OCI-M2 (cell line): ENCODE results near the gene YPEL3.
"Not testable (repeated sequence)": the region's sequence is repeated elsewhere in the genome, so short reads cannot be mapped to it uniquely, and the experiment has no call there.

Experiments
- DNase-seq: peaks from one replicate; lab custom pipeline; 2025; ENCODE audit not compliant: unreplicated experiment; lab: John Stamatoyannopoulos, UW

YPEL3 gene

DNA sequence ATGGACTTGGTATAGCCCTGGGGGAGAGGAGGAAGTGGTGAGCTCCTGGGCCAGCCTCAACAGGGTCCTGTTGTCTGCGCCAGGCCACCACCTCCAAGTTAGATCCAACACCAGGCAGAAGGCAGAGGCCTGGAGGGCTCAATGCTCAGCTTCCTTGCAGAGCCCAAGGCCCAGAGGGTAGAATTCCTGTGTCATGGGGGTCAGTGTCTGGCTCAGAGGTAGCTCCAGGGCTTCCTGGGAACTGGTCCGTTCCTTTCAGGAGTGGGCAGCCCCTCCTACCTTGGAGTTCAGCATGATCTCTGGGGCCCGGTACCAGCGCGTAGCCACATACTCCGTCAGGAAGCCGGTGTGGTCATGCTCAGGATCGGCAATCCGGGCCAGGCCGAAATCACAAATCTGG is 21.8 kb upstream of the YPEL3 start:
- DNase-seq: no peak

DNA sequence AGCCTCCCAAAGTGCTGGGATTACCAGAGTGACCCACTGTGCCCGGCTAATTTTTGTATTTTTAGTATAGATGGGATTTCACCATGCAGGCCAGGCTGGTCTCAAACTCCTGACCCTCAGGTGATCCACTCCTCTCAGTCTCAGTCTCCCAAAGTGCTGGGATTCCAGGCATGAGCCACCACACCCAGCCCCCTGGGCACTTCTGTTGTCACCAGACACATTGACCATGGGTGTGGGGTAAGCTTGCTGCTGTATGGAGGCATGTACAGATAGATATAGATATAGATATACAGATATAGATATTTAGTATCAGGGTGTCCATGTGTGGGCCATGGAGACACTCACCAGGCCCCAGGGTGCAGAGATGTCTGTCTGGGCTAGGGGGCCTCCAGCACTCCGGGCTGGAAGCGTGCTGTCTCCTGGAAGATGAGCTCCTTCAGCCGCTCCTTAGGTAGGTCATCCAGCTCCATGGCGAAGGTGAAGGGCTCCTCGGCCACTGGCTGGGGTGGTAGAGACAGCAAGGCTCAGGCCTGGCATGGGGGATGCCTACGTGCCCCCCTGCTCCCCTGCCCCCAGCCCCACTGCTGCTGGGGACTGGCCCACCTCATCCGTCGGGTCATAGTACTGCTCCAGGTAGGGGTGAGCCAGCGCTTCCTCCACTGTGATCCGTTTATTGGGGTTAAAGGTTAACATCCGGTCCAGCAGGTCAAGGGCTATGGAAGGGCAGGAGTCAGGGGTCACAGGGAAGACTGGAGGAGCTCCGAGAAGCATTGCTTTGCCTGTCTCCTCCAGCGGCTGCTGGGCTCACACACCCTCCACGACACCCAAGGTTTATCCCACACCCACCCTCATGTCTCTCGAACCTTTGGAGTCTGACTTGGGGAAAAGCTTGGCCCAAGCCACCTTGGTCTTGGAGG is 20.5 kb upstream of the YPEL3 start:
- no peak for DNase-seq

DNA sequence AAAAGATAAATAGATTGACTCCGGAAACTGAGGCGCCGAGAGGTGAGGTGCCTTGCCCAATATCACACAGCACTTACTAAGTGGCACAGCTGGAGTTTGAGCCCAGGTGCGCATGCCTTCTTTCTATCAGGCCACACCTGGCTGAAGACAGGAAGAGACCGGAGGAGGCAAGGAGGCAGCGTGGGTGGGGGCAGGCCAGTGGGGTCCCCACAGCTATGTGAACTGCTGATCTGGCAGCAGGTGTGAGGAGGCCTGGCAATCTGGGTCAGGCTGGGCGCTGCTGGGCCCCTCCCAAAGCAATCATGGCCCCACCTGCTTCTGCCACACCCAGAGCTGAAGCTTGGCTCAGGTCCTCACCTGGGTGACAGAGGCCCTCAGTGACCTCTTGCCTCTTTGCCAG is 19.2 kb upstream of the YPEL3 start:
- DNase-seq: no peak

DNA sequence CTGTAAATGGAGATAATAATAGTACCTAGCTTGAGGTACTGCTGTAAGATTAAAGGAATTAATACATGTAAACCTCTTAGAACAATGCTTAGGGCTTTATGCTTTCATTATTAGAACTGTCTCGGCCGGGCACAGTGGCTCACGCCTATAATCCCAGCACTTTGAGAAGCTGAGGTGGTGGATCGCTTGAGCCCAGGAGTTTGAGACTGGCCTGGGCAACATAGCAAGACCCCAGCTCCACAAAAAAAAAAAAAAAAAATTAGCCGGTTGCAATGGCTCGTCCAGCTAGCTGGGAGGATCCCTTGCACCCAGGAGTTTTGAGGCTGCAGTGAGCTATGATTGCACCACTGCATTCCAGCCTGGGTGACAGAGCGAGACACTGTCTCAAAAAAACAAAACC is 18.8 kb upstream of the YPEL3 start:
- DNase-seq: not testable (repeated sequence)

DNA sequence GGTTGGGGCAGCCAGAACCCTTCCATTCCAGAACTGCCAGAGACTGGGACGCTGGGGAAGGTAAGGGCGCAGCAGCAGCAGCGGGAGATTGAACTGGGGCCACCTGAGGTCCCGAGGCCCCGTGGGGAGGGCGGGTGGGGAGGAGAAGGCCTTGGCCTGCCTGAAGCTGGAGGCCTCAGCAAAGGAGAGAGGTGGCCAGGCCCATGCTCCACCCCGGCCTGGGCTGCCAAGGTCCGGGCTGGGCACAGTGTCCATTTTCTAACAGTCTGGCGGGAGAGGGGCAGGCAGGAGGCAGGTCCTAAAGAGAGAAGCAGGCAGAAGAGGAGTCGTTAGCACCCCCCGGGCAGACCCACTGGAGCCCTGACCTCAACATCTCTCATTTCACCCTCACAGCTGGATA is 18.4 kb upstream of the YPEL3 start:
- no peak for DNase-seq

DNA sequence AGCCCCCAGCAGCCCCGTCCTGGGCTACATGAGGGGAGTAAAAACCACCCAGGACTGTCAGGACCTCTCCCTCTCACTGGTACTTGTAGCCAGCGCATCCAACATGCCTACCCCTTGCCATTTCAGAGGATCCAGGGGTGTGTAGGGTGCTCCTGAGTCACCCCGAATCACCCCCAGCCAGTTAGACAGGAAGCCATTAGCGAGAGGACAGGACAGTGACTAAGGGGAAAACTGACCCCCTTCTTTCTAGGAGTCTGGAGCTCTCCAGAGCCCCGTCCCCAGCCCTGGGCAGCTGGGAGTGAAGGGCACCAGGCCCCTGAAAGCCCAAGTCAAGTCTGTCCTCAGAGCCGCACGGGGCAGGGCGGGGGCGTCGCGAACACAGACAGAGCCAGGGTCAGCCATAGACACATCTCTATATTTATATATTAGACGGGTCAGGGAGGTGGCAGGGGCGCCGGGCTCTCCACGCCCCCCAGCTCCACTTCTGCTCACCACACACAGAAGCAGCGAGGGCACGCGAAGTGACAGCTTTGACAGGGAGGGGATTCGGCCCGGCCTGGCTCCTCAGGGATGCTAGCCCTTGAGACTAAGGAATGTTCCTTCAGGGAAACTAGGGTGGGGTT is 17.8 kb upstream of the YPEL3 start:
- no peak for DNase-seq

DNA sequence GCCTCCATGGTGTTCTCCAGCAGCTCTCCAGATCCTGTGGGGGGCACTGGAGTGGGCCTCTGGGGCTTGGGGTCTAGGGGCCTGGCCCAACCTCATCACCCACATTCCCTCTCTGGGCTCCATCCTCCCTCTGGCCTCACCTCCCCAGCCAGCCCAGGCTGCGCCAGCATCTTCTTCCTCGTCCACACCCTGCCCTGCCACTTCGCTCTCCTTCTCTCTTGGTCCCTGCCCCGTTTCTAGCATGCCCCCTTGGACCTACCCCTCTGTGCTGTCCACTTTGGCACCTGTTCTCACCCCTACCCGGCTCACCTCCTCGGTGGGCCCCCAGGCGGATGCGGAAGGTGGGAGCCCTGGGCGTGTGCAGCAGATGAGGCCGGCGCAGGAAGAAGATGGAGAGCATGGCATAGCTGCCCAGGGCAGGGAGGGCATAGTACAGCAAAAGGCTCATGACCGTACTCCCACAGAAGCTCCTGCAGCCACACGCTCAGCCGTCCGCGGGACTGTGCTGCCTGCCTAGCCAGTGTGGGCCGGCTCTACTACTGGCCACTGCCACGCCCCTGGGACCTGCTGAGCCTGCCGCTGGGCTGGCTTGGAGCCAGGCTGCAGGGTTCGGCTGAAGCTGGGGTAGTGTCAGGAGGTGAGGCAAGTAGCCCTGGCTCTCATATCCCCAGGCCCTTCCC is 17.2 kb upstream of the YPEL3 start, which contains the start of gene GDPD3:
GDPD3 (minus strand) TSS at position 507 of the 680 bp plus-strand sequence; CDS start at position 448, 59 bp downstream.
- no peak for DNase-seq

DNA sequence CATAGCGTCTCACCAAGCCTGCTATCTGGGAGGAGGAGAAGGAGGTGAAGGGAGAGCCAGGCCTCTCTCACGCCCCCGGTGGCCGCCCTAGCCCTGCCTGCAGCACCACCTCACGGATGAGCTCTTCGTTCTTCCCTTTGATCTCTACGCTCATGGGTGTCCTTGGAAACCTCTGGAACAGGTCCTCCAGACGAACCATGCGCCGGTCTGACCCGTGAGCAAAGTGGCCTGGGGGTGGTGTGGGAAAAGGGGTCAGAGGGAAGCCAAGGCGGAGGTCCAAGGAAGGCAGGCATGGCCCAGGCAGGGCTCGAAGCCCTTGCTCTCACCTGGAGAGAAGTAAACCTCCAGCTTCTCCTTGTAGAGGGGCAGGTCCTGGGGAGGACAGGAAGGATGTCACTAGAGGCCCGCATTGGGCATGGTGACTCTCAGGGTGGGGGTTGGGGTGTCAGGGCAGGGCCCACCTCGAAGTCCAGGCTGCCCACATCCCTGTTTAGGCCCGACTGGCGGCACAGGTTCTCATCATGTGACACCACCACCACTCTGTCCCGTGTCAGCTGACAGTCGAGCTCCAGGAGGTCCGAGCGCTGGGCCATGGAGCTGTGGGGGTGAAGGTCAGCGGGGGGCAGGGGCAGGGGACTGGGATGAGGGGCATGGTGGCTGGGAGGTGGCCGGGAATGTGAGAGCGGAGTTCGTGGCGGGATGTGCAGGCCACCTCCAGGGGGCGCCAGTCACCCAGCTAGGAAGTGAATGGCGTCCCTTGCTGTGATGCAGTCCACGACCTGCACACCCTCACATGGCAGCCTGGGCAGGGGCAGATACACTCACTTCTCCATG is 16.4 kb upstream of the YPEL3 start:
- no peak for DNase-seq

DNA sequence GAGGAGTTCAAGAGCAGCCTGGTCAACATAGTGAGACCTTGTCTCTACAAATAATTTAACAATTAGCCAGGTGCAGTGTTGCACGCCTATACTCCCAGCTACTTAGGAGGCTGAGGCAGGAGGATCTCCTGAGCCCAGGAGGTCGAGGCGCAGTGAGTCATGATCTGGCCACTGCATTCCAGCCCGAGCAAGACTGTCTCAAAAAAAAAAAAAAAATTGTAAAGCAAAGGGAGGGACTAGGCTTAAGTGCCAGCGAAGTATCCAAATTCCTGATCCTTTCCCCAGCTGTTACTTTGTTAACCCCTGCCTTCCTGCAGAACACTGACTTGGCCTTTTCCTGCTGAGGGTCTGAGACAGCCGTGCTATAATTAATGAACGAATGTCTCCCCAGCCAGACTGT is 14.6 kb upstream of the YPEL3 start:
- DNase-seq: no peak

DNA sequence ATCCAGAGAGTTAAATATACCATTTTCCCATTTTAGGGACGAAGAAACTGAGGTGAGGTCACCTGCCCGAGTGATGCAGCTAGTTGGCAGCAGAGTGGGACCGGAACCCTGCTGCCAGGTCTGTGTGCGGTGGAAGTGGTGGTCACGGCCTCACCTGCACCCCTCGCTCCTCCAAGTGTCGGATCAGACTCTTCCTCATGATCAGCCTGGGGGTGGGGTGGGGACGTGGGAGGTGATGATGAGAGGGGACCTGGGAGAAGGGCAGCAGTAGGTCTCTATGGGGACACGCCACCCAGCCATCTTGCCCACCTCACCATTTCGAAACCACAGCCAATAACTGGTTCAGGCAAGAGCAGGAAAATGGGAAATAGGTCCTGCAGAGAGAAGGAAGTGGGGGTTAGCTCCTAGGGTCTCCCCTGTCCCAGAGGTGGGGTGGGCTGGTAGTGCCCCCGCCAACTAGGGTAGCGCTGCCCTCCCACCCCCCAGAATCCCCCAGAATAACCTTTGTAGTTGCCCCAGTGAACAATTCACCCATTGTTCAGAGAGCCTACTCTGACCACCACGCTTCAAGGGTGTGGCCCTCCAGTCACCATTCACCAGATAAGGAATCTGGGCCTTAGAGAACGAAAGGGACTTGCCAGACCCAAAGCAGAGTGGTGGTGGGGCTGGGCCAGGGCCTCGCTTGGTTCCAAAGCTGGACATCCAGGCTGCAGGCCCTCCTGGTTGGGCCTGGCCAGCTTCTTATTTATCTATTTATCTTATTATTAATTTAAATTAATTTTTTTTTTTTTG is 12.2 kb upstream of the YPEL3 start:
- DNase-seq: no peak

DNA sequence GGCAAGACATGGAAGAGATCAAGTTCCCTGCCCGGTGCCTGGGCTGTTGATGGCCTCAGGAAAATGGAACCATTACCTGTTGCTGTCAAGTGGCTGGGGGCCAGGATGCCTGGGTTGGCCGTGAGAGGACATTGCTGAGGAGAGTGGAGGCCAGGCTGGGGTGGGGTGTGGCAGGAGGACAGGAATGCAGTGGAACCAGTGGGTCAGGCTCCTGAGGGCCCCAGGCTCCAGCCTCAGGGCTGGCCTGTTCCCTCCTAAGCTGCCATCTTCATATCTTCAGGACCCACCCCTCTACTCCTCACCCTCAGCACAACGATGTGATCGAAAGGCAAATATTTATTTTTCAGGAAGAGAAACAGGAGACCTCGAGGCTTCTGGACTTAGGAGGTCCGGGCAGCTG is 8.5 kb upstream of the YPEL3 start:
- DNase-seq: no peak

DNA sequence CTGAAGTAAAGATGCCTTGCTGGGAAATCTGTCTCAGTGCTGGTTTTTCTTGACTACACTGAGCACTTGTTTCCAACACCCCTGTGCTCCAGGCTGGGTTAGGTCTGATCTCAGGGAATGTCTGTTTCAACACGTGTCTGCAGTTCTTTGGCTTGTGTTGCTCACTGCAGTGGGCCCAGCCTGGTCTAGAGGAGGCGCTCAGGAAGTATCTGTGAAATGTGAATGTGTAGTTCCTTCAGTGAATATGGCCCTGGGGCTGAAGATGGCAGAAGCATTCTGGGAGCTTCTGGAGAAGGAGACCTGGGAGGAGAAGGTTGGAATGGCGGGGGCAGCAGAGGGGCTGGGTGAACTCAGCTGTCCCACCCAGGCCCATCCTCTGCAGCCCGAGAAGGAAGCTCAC is 8.1 kb upstream of the YPEL3 start:
- DNase-seq: no peak

DNA sequence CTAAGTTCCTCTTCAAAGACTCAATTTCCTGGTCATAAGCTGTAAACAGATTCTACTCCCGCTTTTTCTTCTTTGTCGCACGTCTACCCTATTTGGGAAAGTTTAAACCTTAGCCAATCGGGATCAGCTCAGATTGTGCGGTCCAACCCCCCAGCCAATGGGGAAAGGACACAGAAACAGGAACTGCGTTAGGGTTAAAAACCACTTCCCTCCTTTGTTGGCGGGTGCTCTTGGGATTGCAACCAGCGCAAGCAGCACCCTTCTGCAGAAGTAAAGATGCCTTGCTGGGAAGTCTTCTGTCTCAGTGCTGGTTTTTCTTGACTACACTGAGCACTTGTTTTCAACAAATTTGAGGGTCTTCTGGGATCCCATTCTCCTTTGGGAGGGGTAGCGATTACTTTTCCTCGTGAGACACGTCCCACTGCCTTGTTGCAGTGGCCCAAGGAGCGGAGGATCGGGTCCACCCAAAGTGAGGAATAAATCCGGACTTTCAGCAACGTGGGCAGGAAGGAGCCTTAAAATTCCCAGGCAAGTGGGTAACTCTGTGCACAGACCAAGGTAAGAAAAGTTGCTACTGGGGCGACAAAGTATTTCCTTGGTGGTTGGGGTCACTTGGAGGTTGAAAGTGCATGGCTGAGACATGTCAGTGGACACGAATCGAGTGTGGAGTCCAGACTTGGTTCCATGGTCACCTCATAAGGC is 1.0 kb upstream of the YPEL3 start:
- DNase-seq: no peak

DNA sequence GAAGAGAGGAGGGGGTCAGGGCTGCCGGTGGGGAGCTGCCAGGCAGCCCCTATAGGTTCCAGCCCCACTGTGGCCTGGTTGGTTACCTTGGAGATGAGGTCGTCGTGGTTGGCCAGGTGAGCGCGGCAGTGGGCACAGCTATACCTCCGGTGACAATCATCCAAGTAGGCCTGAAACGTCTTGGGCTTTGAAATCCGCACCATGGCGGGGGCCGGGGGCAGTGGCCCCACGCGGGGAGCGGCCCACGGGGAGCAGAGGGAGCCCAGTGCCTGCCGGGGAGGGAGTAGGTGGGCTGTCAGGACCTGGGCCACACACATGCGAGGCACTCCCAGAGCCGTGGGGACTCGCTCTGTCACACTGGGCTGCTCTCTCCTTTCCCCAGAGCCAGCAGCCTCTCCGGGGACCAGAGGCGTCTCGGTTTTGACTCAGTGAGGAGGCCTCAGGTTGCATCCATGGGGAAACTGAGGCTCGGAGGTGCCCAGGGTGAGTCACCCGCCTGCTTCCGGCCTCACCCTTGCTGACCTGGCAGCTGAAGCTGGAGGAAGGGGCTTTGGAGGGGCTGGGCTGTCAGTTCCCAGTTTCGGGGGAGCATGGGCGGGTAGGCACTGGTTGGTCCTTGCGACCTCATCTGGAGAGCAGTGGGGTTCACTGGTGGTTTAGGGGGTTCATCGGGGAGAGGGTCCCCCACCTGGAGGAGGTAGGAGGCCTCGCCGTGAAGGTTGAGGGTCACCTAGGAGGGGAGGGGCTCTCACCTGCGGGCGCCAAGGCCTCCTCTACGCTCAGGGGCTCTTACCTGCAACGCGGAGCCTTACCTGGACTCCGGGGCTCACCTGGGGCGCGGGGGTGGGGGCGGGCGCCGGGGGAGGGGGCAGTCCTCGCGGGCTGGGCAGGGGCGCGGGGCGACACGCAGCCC is 591 bp downstream of the YPEL3 start:
- no peak for DNase-seq

DNA sequence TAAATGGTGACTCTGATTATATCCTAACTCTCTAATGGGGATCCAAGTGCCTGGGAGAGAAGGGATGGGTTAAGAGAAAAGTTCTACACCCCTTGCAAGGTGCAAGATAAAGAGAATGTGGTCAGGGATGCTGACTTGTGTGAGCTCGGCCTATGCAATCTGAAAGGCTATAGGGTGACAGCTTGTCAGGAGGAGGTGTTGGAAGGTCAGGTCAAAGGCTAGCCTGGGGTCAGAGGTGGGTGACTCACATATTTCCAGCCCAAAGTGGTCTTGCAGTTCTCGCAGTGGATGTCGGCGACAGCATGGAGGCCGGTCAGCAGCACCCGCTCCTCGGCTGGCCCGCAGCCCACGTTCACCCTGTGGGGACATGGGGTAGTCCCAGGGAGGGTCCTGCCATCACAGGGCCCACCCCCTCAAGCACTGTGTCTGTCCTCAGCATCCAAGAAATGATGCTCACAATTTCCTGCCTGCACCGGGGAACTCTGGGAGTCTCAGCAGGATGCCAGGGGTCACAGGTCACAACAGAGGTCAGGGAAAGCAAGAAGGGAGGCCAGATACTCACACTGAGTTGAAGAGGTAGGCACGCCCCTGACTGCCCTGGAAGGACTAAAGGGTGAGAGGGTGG is 1.4 kb downstream of the YPEL3 start:
- DNase-seq: no peak

DNA sequence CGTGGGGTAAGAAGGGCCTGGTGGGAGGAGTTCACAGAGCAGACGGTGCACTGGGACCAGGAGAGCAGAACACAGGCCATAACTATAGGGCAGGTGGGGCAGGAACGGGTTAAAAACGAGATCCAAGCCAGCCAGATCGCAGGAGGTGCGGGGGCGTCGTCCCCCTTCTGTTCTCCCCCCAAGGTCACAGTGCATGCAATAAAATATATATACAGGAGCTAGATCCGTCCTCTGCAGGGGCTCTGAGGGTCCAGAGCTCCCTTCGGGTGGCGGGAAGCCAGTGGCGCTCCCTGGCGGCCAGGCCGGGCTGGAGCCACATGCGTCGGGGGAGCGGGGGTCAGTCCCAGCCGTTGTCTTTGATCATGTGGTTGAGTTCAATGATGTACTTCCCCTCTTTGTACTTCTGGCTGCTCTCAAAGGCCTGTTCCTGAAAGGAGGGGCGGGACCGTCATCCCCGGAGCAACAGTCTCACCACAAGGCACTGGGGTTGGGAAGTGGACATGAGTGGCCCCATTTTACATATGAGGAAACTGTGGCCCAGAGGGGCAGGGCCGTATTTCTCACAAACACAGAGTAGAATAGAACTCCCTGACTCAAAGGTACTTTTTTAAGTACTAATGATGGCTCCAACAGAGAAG is 3.5 kb downstream of the YPEL3 start:
- DNase-seq: peak; percentile 72

DNA sequence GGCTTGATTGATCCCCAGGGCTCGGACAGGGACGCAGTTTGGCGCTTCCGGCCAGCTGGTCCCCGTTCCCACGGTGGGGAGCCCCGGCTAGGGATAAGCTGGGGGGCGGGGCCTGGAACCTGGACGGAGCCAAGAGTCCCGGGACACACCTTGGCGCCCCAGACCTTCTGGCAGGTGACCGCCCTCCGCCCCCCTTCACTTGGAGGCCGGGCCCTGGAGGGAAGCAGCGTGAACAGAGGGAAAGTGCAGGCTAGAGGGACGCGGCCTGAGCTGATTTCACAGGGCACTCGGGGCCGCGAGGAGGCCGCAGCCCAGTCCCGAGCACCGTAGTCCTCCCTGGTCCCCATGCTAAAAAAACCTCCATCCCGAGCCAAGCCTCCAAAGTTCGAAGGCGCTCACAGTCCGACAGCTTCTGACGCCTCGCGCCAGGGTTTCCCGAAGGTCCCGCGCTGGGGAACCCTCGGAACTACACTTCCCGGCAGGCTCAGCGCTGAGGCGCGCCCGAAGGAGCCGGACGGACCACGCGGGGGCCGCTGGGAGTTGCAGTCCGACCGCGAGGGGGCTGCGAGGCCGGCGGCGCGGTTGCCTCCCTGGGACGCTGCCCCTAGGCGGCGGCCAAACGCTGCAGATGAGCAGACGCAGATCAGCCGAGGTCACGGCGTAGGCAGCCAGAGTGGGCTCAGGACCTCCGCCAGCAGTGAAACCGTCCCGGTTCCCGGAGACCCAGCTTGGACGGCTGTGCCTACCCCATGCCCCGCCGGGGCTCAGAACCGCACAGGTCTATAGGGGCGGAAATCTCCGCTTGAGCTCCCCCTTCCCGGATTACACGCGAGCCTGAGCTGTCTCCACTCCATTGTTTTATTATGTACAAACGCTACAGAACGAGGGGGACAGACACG is 4.3 kb downstream of the YPEL3 start, which contains the start of gene TBX6:
TBX6 (minus strand) TSS at position 451 of the 899 bp plus-strand sequence. CDS start 731 bp downstream, outside the sequence.
- no peak for DNase-seq
